ENCODE data around the gene SMPD1. TPM values are rescaled to one million over a fixed set of nuclear protein-coding genes. Genes with fewer than 3 reads are reported as not detected.
A peak's percentile ranks its signal among the peaks of the same experiment; 100 is the strongest.

SMPD1 gene
- total and polyA plus RNA-seq, 2 experiments from 2014 or later = 0.76 to 0.97 TPM

DNA sequence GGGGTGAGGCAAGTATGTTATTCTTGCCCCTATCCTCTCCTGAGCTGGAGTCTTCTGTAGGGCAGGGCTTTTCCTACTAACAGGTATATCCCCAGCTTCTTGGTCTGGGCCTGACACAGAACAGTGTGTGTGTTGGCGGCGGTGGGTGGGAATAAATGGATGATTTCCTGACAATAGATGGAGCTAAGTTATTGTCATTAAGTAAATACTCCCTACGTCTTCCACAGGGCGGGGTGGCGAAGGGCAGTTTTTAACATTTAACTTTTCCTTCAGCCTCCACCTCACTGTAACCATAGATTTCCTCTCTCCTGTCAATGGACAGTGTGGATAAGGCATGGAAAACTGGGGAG, 11.7 kb upstream of the SMPD1 start (continued):
- TF ChIP-seq EZH2 (IDR thresholded peaks at IDR 0.05; ENCODE audit: low read depth, unreplicated experiment) (no peak), CREB1 (CRISPR knock-in tag; IDR thresholded peaks at IDR 0.05; ENCODE audit: low read depth) (no peak), ZNF331 (CRISPR knock-in tag; IDR thresholded peaks at IDR 0.05; ENCODE audit: low read depth) (no peak), POLR2AphosphoS5 (IDR thresholded peaks at IDR 0.05; ENCODE audit: low read depth) (no peak)
- TF ChIP-seq, protein P1, sequence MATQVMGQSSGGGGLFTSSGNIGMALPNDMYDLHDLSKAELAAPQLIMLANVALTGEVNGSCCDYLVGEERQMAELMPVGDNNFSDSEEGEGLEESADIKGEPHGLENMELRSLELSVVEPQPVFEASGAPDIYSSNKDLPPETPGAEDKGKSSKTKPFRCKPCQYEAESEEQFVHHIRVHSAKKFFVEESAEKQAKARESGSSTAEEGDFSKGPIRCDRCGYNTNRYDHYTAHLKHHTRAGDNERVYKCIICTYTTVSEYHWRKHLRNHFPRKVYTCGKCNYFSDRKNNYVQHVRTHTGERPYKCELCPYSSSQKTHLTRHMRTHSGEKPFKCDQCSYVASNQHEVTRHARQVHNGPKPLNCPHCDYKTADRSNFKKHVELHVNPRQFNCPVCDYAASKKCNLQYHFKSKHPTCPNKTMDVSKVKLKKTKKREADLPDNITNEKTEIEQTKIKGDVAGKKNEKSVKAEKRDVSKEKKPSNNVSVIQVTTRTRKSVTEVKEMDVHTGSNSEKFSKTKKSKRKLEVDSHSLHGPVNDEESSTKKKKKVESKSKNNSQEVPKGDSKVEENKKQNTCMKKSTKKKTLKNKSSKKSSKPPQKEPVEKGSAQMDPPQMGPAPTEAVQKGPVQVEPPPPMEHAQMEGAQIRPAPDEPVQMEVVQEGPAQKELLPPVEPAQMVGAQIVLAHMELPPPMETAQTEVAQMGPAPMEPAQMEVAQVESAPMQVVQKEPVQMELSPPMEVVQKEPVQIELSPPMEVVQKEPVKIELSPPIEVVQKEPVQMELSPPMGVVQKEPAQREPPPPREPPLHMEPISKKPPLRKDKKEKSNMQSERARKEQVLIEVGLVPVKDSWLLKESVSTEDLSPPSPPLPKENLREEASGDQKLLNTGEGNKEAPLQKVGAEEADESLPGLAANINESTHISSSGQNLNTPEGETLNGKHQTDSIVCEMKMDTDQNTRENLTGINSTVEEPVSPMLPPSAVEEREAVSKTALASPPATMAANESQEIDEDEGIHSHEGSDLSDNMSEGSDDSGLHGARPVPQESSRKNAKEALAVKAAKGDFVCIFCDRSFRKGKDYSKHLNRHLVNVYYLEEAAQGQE (IDR thresholded peaks at IDR 0.05; ENCODE audit: unreplicated experiment) = no peak
- TF ChIP-seq, protein P2, sequence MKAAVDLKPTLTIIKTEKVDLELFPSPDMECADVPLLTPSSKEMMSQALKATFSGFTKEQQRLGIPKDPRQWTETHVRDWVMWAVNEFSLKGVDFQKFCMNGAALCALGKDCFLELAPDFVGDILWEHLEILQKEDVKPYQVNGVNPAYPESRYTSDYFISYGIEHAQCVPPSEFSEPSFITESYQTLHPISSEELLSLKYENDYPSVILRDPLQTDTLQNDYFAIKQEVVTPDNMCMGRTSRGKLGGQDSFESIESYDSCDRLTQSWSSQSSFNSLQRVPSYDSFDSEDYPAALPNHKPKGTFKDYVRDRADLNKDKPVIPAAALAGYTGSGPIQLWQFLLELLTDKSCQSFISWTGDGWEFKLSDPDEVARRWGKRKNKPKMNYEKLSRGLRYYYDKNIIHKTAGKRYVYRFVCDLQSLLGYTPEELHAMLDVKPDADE (IDR thresholded peaks at IDR 0.05) = no peak

DNA sequence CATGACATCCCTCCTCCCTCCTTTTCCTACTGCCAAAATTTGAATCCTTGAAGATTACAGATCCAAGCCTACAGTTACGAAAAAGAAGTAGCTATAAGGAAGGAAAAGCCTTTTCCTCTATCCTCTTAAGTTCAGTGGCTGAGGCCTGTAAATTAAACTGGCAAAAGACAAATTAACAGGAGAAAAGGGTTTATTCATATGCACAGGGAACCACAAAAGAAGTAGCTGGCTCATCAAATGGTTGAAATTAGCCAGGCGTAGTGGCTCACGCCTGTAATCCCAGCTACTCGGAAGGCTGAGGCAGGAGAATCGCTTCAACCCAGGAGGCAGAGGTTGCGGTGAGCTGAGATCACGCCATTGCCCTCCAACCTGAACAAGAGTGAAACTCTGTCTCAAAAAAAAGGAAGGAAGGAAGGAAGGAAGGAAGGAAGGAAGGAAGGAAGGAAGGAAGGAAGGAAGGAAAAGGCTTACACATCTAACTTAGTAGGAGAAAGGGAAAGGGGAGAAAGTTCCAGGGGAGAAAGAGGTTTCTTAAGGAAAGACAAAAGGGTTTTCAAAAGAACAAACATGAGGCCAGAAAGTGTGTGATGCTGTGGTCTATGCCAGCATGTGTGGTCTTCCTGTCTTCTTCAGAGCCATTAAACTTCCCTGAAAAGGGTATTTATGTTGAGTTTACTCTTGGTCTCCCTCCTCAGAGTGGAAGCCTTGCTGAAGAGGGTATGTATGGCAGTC, 5.1 kb upstream of the SMPD1 start:
- peak; percentile 75 for DNase-seq (ENCODE audit: low spot score)
- Histone ChIP-seq H3F3A (replicated peaks; ENCODE audit: low read depth) (no peaks in the 10 kb centered on the region), H3K4me1 (ENCODE audit: insufficient read depth) (peaks cover 56% of the 10 kb centered on the region), H2AFZ (no peak overlapping the region), H3K27ac (ENCODE audit: low read depth) (peak overlapping the region; percentile 21), H4K20me1 (replicated peaks; ENCODE audit: insufficient read depth) (no peaks in the 10 kb centered on the region), H3K4me3 (no peak overlapping the region), H3K79me2 (replicated peaks; ENCODE audit: insufficient read depth) (no peaks in the 10 kb centered on the region), H3K4me2 (peak overlapping the region; percentile 22), H3K9me2 (ENCODE audit: insufficient read depth) (no peaks in the 10 kb centered on the region; the same call in 1 of the 2 replicates), H3K36me3 (ENCODE audit: insufficient read depth) (no peaks in the 10 kb centered on the region), H3K27me3 (ENCODE audit: insufficient read depth) (no peaks in the 10 kb centered on the region)
- Mint-ChIP-seq H3K4me1 (peaks cover 43% of the 10 kb centered on the region), H3K36me3 (ENCODE audit: low read depth) (no peaks in the 10 kb centered on the region), H3K4me3 (0 out of 3 replicates have a peak overlapping the region, but pooled peaks have one; percentile 25), H3K9me3 (no peaks in the 10 kb centered on the region), H3K27ac (peak overlapping the region; percentile 71; the same call in 1 of the 2 replicates), H3K27me3 (ENCODE audit: insufficient read depth, low read depth, poor library complexity) (peaks cover 9% of the 10 kb centered on the region)
- 0 out of 2 replicates have a peak, but pooled peaks have one; percentile 51 for TF ChIP-seq ZNF114 (CRISPR knock-in tag; IDR thresholded peaks at IDR 0.05)
- TF ChIP-seq, protein P1 (IDR thresholded peaks at IDR 0.05; ENCODE audit: unreplicated experiment) = no peak
- TF ChIP-seq, protein P3, sequence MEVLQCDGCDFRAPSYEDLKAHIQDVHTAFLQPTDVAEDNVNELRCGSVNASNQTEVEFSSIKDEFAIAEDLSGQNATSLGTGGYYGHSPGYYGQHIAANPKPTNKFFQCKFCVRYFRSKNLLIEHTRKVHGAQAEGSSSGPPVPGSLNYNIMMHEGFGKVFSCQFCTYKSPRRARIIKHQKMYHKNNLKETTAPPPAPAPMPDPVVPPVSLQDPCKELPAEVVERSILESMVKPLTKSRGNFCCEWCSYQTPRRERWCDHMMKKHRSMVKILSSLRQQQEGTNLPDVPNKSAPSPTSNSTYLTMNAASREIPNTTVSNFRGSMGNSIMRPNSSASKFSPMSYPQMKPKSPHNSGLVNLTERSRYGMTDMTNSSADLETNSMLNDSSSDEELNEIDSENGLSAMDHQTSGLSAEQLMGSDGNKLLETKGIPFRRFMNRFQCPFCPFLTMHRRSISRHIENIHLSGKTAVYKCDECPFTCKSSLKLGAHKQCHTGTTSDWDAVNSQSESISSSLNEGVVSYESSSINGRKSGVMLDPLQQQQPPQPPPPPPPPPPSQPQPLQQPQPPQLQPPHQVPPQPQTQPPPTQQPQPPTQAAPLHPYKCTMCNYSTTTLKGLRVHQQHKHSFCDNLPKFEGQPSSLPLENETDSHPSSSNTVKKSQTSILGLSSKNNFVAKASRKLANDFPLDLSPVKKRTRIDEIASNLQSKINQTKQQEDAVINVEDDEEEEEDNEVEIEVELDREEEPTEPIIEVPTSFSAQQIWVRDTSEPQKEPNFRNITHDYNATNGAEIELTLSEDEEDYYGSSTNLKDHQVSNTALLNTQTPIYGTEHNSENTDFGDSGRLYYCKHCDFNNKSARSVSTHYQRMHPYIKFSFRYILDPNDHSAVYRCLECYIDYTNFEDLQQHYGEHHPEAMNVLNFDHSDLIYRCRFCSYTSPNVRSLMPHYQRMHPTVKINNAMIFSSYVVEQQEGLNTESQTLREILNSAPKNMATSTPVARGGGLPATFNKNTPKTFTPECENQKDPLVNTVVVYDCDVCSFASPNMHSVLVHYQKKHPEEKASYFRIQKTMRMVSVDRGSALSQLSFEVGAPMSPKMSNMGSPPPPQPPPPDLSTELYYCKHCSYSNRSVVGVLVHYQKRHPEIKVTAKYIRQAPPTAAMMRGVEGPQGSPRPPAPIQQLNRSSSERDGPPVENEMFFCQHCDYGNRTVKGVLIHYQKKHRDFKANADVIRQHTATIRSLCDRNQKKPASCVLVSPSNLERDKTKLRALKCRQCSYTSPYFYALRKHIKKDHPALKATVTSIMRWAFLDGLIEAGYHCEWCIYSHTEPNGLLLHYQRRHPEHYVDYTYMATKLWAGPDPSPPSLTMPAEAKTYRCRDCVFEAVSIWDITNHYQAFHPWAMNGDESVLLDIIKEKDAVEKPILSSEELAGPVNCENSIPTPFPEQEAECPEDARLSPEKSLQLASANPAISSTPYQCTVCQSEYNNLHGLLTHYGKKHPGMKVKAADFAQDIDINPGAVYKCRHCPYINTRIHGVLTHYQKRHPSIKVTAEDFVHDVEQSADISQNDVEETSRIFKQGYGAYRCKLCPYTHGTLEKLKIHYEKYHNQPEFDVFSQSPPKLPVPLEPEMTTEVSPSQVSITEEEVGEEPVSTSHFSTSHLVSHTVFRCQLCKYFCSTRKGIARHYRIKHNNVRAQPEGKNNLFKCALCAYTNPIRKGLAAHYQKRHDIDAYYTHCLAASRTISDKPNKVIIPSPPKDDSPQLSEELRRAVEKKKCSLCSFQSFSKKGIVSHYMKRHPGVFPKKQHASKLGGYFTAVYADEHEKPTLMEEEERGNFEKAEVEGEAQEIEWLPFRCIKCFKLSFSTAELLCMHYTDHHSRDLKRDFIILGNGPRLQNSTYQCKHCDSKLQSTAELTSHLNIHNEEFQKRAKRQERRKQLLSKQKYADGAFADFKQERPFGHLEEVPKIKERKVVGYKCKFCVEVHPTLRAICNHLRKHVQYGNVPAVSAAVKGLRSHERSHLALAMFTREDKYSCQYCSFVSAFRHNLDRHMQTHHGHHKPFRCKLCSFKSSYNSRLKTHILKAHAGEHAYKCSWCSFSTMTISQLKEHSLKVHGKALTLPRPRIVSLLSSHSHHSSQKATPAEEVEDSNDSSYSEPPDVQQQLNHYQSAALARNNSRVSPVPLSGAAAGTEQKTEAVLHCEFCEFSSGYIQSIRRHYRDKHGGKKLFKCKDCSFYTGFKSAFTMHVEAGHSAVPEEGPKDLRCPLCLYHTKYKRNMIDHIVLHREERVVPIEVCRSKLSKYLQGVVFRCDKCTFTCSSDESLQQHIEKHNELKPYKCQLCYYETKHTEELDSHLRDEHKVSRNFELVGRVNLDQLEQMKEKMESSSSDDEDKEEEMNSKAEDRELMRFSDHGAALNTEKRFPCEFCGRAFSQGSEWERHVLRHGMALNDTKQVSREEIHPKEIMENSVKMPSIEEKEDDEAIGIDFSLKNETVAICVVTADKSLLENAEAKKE (CRISPR knock-in tag; IDR thresholded peaks at IDR 0.05) = no peak
- peak; percentile 36 for ATAC-seq

Data from GM23338 (cell line).